Measurements from ENCODE around the gene UBE2E1.

UBE2E1 gene

DNA sequence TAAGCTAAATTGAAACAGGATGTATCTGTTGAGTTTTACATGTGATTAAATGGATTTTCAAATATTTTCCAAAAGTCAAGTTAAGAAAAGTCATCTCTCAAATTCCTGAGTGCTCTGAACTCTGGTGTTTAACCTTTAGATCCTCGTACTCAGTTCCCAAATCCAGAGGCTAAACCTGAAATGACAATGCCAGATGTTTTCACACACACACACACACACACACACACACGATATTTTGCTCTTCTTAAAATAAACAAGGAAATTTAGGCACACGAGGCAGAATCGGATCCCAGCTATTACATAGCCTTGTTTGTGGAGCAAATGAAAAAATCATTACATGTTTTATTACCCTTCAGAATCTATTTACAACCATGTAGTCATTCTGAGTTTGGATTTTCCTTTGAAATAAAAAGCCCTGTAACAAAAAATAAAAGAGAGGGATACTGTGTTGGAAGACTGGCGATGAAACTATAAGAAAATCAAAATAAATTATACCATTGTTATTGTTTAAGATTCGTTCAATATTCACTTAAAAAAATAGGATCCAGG is 20.6 kb upstream of the UBE2E1 start:
- Histone ChIP-seq H3K9ac (no peak overlapping the region), H3K4me1 (no peaks in the 10 kb centered on the region), H3K9me3 (replicated peaks in 1 of 11) (peaks cover 0 to 28% (median 7%) of the 10 kb centered on the region in 11 experiments; a peak in 10 of 22 replicates), H3K27me3 (no peaks in the 10 kb centered on the region), H3K27ac (no peak overlapping the region), H3K36me3 (no peaks in the 10 kb centered on the region), H3K4me3 (no peak overlapping the region), H4K20me1 (no peaks in the 10 kb centered on the region), H3K4me2 (no peak overlapping the region)
- TF ChIP-seq Cebpa-rat (IDR thresholded peaks at IDR 0.05) = no peak

DNA sequence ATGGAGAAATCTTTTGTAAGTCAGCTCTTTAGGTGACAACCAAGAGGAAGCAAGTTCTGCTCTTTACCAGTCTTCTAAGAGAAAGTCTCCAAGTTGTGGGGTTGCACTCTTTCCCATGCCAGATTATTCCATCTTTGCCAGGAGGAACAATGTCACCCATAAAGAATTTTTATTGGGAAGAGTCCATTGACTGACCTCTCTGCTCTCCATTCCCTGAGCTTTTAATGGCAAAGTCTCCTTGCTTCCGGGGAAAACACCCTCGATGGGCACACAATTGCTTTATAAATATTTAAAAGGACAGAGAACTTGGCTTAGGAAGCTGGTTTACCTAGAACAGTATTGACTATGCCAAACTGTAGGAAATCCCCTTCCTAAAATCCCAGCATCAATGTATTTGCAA is 19.9 kb upstream of the UBE2E1 start:
- Histone ChIP-seq H3K4me3 (no peak overlapping the region), H3K4me1 (no peaks in the 10 kb centered on the region), H4K20me1 (no peaks in the 10 kb centered on the region), H3K9ac (no peak overlapping the region), H3K4me2 (no peak overlapping the region), H3K27ac (no peak overlapping the region), H3K36me3 (no peaks in the 10 kb centered on the region), H3K9me3 (replicated peaks in 1 of 11) (peaks cover 0 to 28% (median 7%) of the 10 kb centered on the region in 11 experiments; a peak in 10 of 22 replicates), H3K27me3 (no peaks in the 10 kb centered on the region)
- no peak for TF ChIP-seq Cebpa-rat (IDR thresholded peaks at IDR 0.05)

DNA sequence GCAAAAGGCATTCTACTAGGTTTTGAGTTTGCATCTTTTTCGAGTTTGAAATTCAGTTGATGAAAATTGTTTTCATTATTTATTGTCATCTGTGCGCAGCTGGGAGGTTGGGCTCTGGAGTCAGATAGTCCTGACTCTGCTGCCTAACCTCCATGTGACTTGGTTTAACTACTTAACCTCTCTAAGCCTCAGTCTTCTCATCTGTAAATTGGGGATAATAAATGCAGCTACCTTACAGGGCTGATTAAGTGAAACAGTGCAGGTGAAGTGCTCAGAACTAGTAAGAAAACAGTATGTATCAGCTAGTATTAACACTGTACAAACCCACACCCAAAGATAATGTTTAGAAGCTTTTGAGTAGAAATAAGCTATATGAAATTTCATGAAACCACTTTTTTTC is 14.1 kb upstream of the UBE2E1 start:
- no peak overlapping the region for H3K9ac ChIP-seq
- no peaks in the 10 kb centered on the region for H3K27me3 ChIP-seq
- H3K4me1 ChIP-seq = 0 out of 20 replicates have a peak, but pooled peaks cover 0 to 3% (median 0%) of the 10 kb centered on the region in 10 experiments
- no peak overlapping the region for H3K4me2 ChIP-seq
- no peak overlapping the region for H3K27ac ChIP-seq
- no peak for TF ChIP-seq Cebpa-rat (IDR thresholded peaks at IDR 0.05)
- H3K36me3 ChIP-seq = no peaks in the 10 kb centered on the region
- no peaks in the 10 kb centered on the region for H3K9me3 ChIP-seq (replicated peaks in 1 of 11)
- H4K20me1 ChIP-seq = no peaks in the 10 kb centered on the region
- no peak overlapping the region for H3K4me3 ChIP-seq

DNA sequence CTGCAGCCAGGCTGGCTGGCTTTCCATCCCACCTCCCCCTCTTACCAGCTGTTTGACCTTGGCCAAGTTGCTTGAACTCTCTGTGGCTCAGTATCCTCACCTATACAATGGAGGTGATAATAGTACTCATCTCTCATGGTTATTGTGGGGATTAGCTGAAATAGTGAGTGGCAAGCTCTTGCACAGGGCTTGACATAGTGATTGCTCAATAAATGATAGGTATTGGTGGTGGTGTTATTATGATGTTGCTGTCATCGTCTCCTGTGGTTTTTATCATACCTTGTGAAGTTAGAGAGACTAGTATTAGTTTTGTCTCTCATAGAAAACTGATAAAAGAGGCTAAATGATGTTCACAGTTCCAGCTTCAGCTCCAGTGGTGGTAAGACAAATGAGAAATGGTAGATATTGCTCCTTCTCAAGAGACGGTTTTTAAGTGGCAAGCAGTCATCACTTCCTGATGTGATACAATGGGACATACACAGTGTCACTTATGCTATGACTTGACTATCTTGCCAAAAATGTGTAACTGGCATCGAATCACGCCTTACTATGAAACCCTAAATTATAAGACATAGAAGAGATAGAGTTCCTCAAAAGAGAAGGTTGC is 12.1 kb upstream of the UBE2E1 start:
- no peaks in the 10 kb centered on the region for H3K36me3 ChIP-seq
- H4K20me1 ChIP-seq = no peaks in the 10 kb centered on the region
- H3K9me3 ChIP-seq (replicated peaks in 1 of 11) = no peaks in the 10 kb centered on the region
- H3K4me1 ChIP-seq = peaks cover 0 to 19% (median 17%) of the 10 kb centered on the region in 10 experiments; a peak in 18 of 20 replicates
- no peak overlapping the region for H3K4me2 ChIP-seq
- no peak overlapping the region for H3K27ac ChIP-seq
- no peak overlapping the region for H3K4me3 ChIP-seq
- H3K27me3 ChIP-seq = no peaks in the 10 kb centered on the region
- H3K9ac ChIP-seq = no peak overlapping the region
- TF ChIP-seq Cebpa-rat (IDR thresholded peaks at IDR 0.05) = no peak

DNA sequence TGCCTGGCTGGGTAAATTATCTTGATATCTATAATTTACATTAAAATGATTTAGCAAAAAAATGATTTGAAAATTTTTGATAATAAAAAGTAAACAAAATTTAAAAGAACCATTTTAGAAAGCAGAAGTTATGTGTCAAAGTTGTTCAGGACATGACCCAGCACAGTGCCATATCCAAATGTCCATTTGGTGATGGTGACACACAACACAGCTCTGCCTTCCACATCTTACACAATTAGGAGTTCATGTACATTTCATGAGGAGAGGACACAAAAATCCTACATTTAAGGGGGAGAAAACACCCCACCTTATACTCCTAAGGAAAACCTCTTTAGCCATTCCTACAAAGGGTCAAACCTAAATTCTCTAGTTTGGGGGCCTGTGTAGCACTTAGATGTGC is 10.7 kb upstream of the UBE2E1 start:
- no peak for TF ChIP-seq Cebpa-rat (IDR thresholded peaks at IDR 0.05)
- peaks cover 0 to 23% (median 17%) of the 10 kb centered on the region in 10 experiments; a peak in 18 of 20 replicates for H3K4me1 ChIP-seq
- no peaks in the 10 kb centered on the region for H3K36me3 ChIP-seq
- H3K27ac ChIP-seq = no peak overlapping the region
- no peak overlapping the region for H3K9ac ChIP-seq
- H3K4me3 ChIP-seq = no peak overlapping the region
- H3K27me3 ChIP-seq = no peaks in the 10 kb centered on the region
- H4K20me1 ChIP-seq = no peaks in the 10 kb centered on the region
- no peaks in the 10 kb centered on the region for H3K9me3 ChIP-seq (replicated peaks in 1 of 11)
- H3K4me2 ChIP-seq = no peak overlapping the region

DNA sequence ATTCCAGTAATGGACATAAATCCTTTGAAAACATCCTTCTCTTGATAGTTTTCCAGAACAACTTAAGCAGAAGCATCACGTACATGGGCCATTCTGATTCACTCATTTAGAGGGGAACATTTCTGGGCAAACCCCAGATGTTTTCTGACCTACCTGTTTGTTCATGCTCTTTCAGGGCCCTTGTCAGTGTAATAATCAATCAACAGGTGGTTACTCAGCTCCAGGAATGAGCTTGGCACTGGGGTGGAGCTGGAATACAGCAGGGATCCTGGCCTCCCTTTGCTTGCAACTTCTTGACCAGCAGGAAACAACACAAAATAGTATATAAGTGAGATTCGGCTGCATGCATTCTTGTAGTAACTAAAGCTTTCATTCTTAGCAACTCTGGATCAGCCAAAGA is 9.2 kb upstream of the UBE2E1 start:
- Histone ChIP-seq H3K4me3 (no peak overlapping the region), H3K27me3 (no peaks in the 10 kb centered on the region), H3K9me3 (replicated peaks in 1 of 11) (no peaks in the 10 kb centered on the region), H3K36me3 (no peaks in the 10 kb centered on the region), H3K4me1 (peaks cover 0 to 23% (median 16%) of the 10 kb centered on the region in 10 experiments; a peak in 18 of 20 replicates), H4K20me1 (no peaks in the 10 kb centered on the region), H3K9ac (no peak overlapping the region), H3K27ac (no peak overlapping the region), H3K4me2 (no peak overlapping the region)
- no peak for TF ChIP-seq Cebpa-rat (IDR thresholded peaks at IDR 0.05)

DNA sequence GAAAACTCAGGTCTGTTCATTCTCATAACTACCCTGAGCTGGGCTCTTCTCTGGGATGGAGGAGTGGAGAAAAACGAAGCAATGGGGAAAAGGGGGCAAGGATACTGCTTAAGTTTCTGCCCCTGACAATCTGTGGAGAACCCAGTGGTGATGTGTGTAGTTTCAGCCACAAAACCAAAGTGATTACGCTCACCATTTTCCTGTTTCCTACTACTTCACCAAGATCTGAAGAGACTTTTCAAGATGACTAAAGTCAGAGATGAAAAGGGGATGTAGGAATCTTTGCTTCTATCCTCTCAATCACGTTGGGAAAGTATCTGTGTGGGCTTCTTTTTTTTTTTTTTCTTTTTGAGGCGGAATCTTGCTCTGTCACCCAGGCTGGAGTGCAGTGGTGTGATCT is 8.3 kb upstream of the UBE2E1 start:
- Histone ChIP-seq H3K36me3 (no peaks in the 10 kb centered on the region), H3K27ac (no peak overlapping the region; a peak in 1 of 22 replicates), H3K4me3 (no peak overlapping the region), H3K4me1 (peaks cover 0 to 23% (median 16%) of the 10 kb centered on the region in 10 experiments; a peak in 18 of 20 replicates), H3K9ac (no peak overlapping the region), H3K9me3 (replicated peaks in 1 of 11) (no peaks in the 10 kb centered on the region), H4K20me1 (no peaks in the 10 kb centered on the region), H3K4me2 (peak overlapping the region; percentile 8 to 77 (median 57); a peak in 19 of 22 replicates), H3K27me3 (no peaks in the 10 kb centered on the region)
- TF ChIP-seq Cebpa-rat (IDR thresholded peaks at IDR 0.05) = no peak

DNA sequence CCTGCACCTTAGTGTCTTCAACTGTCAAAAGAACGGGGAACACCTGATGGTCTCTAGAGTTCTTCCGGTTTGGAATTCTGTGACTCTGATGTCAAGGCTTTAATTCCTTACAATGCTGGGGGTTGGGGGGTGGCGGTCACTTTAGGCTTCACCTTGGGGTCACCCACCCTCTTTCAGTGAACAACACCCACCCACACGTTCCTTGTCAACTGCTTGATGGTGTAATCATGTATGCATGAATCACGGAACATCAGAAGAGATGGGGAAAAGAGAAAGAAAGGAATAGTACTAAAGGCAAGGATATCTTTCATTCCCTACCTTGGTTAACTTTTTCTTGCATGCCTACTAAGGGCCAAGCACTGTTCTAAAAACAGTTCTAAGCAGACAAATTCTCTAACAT is 7.3 kb upstream of the UBE2E1 start:
- H4K20me1 ChIP-seq = no peaks in the 10 kb centered on the region
- peaks cover 0 to 23% (median 16%) of the 10 kb centered on the region in 10 experiments; a peak in 18 of 20 replicates for H3K4me1 ChIP-seq
- no peak overlapping the region for H3K9ac ChIP-seq
- no peak overlapping the region for H3K27ac ChIP-seq
- peak overlapping the region in 6 of 11 experiments; percentile 35 to 77 (median 62); a peak in 11 of 22 replicates for H3K4me2 ChIP-seq
- no peaks in the 10 kb centered on the region for H3K36me3 ChIP-seq
- H3K4me3 ChIP-seq = no peak overlapping the region
- no peaks in the 10 kb centered on the region for H3K9me3 ChIP-seq (replicated peaks in 1 of 11)
- H3K27me3 ChIP-seq = no peaks in the 10 kb centered on the region
- TF ChIP-seq Cebpa-rat (IDR thresholded peaks at IDR 0.05) = no peak

DNA sequence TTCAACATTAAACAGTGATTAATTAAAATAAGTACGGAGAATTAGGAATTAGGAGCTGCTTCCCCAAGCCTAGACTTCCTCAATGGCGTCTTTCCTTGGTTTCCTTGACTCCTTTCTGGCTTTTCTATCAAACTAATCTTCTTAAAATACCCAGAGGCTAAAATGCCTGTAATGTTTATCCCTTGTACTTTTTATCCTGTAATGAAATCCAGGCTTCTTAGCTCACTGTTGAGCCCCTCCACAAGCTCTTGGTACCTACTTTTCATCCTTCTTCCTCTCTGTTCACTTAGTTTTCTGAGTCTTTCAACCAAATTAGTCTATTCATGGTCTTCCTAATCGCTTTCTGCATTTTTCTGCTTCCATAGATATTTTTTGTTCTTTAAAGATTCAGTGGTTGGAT is 6.9 kb upstream of the UBE2E1 start:
- Histone ChIP-seq H3K27me3 (no peaks in the 10 kb centered on the region), H3K9ac (no peak overlapping the region), H3K27ac (no peak overlapping the region), H3K4me2 (peak overlapping the region in 4 of 11 experiments; percentile 62 to 77 (median 64); a peak in 3 of 22 replicates), H4K20me1 (no peaks in the 10 kb centered on the region), H3K4me3 (no peak overlapping the region), H3K4me1 (peaks cover 0 to 23% (median 16%) of the 10 kb centered on the region in 10 experiments; a peak in 18 of 20 replicates), H3K9me3 (replicated peaks in 1 of 11) (no peaks in the 10 kb centered on the region), H3K36me3 (no peaks in the 10 kb centered on the region)
- TF ChIP-seq Cebpa-rat (IDR thresholded peaks at IDR 0.05) = no peak

DNA sequence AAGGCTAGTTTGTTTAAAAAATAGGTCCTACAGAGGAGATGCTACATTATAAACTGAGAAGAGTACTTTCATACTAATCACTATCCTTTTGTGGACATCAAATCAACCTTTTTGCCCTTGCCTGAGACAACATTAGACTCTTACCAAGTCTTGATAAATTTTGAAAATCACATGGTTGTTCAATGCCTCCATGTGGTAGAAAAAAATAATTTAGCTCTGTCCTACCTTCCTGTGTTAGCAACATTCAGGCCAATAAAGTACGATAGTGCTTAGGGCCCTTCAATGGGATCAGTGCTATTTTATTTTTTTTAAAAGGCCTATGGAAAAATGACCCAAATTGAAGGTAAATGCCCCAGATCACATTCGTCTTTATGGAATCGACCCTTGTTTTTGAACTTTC is 5.0 kb upstream of the UBE2E1 start:
- Histone ChIP-seq H3K27me3 (no peaks in the 10 kb centered on the region), H3K27ac (no peak overlapping the region), H3K36me3 (no peaks in the 10 kb centered on the region), H3K4me3 (no peak overlapping the region), H3K4me1 (peaks cover 0 to 30% (median 18%) of the 10 kb centered on the region in 10 experiments; a peak in 18 of 20 replicates), H3K9ac (no peak overlapping the region), H3K4me2 (no peak overlapping the region), H4K20me1 (no peaks in the 10 kb centered on the region), H3K9me3 (replicated peaks in 1 of 11) (no peaks in the 10 kb centered on the region)
- no peak for TF ChIP-seq Cebpa-rat (IDR thresholded peaks at IDR 0.05)
